Natural killer cell treated with Interleukin-12 subunit alpha and Interleukin-12 subunit beta and Interleukin-15 and Interleukin-18, amount 100 ng/mL, for 72 hours (primary cell): ENCODE measurements around the gene C1QA. TPM values are rescaled to one million over a fixed set of nuclear protein-coding genes. Genes with fewer than 3 reads are reported as not detected.

Experiments
- ATAC-seq, 2 donors: fragments of 150-1000 bp; cut with Tn5 transposase in 1 of 2; sonication (Bioruptor Pico), chemical (Tn5 transposase) in 1 of 2; 2 replicates each; pipeline ENCODE4 v1.10.0; 2021
- DNase-seq: peaks from one replicate; pipeline ENCODE4 v3.0.0; 2022; ENCODE audit warnings: low spot score
- H3K27ac Mint-ChIP-seq, 2 donors: 1 replicate in 1 of 2; 2 replicates in 1 of 2; pipeline ENCODE4 v1.8.0; 2022; ENCODE audit warnings: mixed read lengths in 2 of 2, mild to moderate bottlenecking in 1 of 2, moderate library complexity in 1 of 2
- H3K27me3 Mint-ChIP-seq, 2 donors: 1 replicate in 1 of 2; 2 replicates in 1 of 2; pipeline ENCODE4 v1.8.0; 2022; ENCODE audit warnings: mixed read lengths in 2 of 2
- H3K36me3 Mint-ChIP-seq: one replicate; pipeline ENCODE4 v1.8.0; 2022; ENCODE audit warnings: mixed read lengths
- H3K4me1 Mint-ChIP-seq, 2 donors: 1 replicate in 1 of 2; 2 replicates in 1 of 2; pipeline ENCODE4 v1.8.0; 2022; ENCODE audit warnings: low read depth in 2 of 2, mixed read lengths in 2 of 2, mild to moderate bottlenecking in 1 of 2
- H3K4me3 Mint-ChIP-seq: one replicate; pipeline ENCODE4 v1.8.0; 2022; ENCODE audit warnings: mixed read lengths
- H3K9me3 Mint-ChIP-seq: 2 replicates; pipeline ENCODE4 v1.8.0; 2022; ENCODE audit warnings: mixed read lengths
- total RNA-seq, 2 donors: library from RNA; stranded (reverse); gene quantifications; one replicate each; pipeline ENCODE4 v1.2.3, GENCODE V29; 2022

Gene C1QA
- total RNA-seq, 2 donors from 2014 or later: not detected

DNA sequence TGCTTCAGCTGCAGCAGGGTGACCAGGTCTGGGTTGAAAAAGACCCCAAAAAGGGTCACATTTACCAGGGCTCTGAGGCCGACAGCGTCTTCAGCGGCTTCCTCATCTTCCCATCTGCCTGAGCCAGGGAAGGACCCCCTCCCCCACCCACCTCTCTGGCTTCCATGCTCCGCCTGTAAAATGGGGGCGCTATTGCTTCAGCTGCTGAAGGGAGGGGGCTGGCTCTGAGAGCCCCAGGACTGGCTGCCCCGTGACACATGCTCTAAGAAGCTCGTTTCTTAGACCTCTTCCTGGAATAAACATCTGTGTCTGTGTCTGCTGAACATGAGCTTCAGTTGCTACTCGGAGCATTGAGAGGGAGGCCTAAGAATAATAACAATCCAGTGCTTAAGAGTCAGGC lies 2.9 kb downstream of the C1QA start:
- H3K27me3 Mint-ChIP-seq: peaks cover 7% of the 10 kb centered on the region in 2 donors
- ATAC-seq (no peak), DNase-seq (no peak)
- H3K27ac Mint-ChIP-seq: no peak overlapping the region
- H3K9me3 Mint-ChIP-seq: no peaks in the 10 kb centered on the region
- H3K36me3 Mint-ChIP-seq: no peaks in the 10 kb centered on the region
- no peak overlapping the region for H3K4me3 Mint-ChIP-seq
- no peaks in the 10 kb centered on the region for H3K4me1 Mint-ChIP-seq

DNA sequence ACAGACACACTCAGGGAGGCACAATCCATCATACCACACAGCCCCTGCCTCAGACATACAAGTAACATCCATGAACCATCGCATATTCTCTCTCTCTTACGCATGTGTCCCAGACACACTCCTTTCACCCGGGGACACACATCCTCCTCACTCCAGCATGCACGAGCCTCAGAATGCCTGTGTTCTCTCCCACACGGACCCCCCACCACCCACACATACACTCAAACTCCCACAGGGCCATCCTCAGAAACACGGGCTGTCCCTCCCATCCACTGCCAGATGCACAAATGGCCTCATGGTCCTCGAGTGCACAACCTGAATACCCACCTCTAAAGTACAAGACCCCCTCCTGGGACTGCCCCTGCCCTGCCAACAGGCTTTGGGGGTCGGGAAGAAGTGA lies 4.8 kb downstream of the C1QA start:
- Mint-ChIP-seq H3K27ac (no peak overlapping the region), H3K4me3 (no peak overlapping the region), H3K27me3 (peaks cover 8 to 14% of the 10 kb centered on the region in 2 donors), H3K36me3 (no peaks in the 10 kb centered on the region), H3K4me1 (no peaks in the 10 kb centered on the region), H3K9me3 (no peaks in the 10 kb centered on the region)
- ATAC-seq (no peak), DNase-seq (no peak)

DNA sequence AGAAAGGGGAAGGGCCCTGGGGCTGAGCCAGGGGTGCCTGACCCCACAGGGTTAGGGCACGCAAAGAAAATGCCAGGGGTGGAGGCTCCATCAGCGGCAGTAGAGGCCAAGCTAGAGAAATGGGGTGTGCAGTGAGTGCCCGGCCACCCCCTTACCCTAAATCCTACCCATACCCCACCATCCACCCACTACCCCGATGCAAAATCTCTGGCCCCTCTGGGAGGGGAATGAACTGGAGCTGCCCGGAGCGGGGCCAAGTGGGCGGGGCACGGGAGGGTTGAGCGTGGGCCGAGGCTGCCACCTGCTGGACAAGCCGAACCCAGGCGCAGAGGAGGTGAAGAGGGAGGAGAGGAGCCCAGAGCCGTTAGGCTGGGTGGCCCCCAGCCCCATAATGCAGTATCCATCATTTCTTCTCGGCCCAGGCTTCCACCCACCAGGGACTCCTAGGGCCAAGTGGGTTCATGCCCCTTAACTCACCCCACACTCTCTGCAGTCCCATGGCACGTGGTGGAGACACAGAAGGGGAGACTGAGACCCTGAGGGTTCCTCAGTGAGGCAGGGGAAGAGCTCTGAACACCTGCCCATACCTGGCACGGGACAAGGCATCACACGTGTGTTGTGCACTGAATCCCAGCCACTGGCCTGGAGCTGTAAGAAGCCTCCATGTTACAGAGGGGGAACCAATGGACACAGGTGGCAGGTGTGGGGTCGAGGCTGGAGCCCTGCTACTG lies 5.6 kb downstream of the C1QA start:
- peak; percentile 59 to 74 for ATAC-seq
- Mint-ChIP-seq H3K27ac (no peak overlapping the region), H3K9me3 (no peaks in the 10 kb centered on the region), H3K4me3 (no peak overlapping the region), H3K27me3 (peaks cover 5 to 11% of the 10 kb centered on the region in 2 donors), H3K36me3 (no peaks in the 10 kb centered on the region), H3K4me1 (no peaks in the 10 kb centered on the region)
- DNase-seq: peak; percentile 68

DNA sequence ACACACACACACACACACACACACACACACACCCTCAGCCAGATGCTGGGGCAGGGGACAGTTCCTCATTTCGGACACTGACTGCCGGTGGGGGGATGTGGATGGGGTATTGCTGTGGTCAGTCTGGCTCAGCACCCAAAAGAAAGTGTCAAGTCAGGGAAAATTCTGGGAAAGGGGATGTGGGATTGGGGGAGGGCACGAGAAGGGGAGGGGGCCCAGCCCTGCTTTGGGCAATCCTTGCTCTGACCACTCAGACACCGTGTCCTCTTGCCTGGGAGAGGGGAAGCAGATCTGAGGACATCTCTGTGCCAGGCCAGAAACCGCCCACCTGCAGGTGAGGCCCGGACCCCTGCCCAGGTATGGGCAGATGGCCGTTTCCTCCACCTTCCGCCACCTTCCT lies 7.0 kb downstream of the C1QA start, which contains the start of gene C1QC:
Gene C1QC (plus strand): TSS at position 253 of the 400 bp plus-strand sequence. CDS start 391 bp downstream, outside the sequence.
- H3K9me3 Mint-ChIP-seq: no peaks in the 10 kb centered on the region
- no peaks in the 10 kb centered on the region for H3K4me1 Mint-ChIP-seq
- peaks cover 8 to 9% of the 10 kb centered on the region in 2 donors for H3K27me3 Mint-ChIP-seq
- ATAC-seq (no peak), DNase-seq (no peak)
- H3K36me3 Mint-ChIP-seq: no peaks in the 10 kb centered on the region
- no peak within 1 kb of the TSS for H3K4me3 Mint-ChIP-seq
- H3K27ac Mint-ChIP-seq: no peak within 1 kb of the TSS

DNA sequence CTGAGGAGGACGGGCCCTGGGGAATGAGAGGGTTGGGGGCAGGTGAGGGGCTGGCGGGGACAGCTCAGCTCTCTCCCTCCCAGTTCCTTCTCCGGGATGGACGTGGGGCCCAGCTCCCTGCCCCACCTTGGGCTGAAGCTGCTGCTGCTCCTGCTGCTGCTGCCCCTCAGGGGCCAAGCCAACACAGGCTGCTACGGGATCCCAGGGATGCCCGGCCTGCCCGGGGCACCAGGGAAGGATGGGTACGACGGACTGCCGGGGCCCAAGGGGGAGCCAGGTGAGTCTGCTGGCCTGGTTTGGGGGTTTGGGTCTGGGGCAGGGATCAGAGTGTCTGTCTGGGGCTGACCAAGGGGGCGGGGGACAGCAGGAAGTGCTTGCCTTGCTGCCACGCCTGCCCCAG lies 7.5 kb downstream of the C1QA start:
- no peaks in the 10 kb centered on the region for H3K9me3 Mint-ChIP-seq
- ATAC-seq (peak in 1 of 2 donors; percentile 2), DNase-seq (no peak)
- no peaks in the 10 kb centered on the region for H3K4me1 Mint-ChIP-seq
- H3K4me3 Mint-ChIP-seq: no peak overlapping the region
- H3K36me3 Mint-ChIP-seq: no peaks in the 10 kb centered on the region
- H3K27me3 Mint-ChIP-seq: peaks cover 8 to 9% of the 10 kb centered on the region in 2 donors
- no peak overlapping the region for H3K27ac Mint-ChIP-seq

DNA sequence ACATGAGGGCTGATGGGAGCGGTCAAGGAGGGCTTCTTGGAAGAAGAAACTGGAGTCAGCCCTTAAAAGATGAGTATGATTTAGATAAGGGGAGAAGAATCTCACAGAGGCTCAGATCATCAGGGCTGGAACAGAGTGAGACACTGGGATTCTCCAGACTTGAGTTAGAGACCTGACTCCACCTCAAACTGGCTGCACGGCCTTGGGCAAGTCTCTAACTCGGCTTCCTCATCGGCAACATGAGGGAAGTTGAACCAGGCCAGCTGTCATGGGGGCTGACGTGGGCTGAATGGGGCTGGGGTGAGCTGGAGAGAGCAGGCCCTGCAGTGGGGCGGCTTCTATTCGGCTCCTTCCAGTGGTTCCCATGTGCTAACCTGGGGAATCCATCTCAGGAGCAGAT lies 9.5 kb downstream of the C1QA start:
- H3K4me1 Mint-ChIP-seq: peaks cover 0 to 2% of the 10 kb centered on the region in 2 donors
- ATAC-seq (no peak), DNase-seq (no peak)
- no peaks in the 10 kb centered on the region for H3K9me3 Mint-ChIP-seq
- H3K4me3 Mint-ChIP-seq: no peak overlapping the region
- peaks cover 8 to 13% of the 10 kb centered on the region in 2 donors for H3K27me3 Mint-ChIP-seq
- no peaks in the 10 kb centered on the region for H3K36me3 Mint-ChIP-seq
- H3K27ac Mint-ChIP-seq: no peak overlapping the region

DNA sequence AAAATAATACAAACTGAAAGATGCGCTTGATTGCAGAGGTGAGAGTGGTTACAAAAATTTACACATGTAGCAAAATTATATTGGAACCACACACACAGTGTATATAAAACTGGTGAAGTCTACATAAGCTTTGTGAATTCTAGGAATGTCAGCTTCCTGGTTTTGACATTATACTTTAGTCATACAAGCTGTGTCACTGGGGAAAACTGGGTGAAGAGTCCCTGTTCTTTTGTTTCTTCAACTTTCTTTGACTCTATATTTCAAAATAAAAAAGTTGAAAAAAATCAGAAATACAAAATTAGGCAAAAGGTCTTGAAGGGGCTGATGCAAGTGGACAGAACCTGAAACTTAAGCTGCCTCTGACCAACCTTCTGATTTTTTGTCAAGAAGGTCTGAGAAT lies 10.0 kb downstream of the C1QA start:
- Mint-ChIP-seq H3K4me1 (peaks cover 0 to 2% of the 10 kb centered on the region in 2 donors), H3K4me3 (no peak overlapping the region), H3K36me3 (no peaks in the 10 kb centered on the region), H3K27me3 (peaks cover 8 to 13% of the 10 kb centered on the region in 2 donors), H3K9me3 (no peaks in the 10 kb centered on the region), H3K27ac (no peak overlapping the region)
- DNase-seq (no peak), ATAC-seq (no peak)

DNA sequence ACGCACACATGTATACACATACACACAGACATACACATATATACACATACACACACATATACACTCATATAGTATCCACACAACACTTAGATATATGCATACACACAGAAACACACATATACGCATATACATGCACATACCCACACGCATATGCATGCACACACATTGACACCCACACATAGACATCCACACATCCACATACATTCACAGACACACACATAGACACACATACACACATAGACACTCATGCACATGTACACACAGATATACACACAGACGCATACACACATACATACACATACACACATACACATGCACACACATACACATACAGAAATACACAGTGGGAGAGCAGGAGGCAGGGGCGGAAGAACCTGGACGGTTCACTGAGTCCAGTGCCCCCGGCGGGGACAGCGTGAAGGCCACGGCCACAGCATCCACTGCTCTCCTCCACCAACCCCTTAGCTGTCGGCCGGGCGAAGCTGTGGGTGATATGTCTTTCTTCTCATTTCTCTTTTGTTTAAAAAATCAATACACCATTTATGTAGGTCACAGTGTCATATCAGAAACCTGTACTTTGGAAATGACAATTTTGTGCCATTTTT lies 13.8 kb downstream of the C1QA start:
- H3K9me3 Mint-ChIP-seq: no peaks in the 10 kb centered on the region
- no peak overlapping the region for H3K4me3 Mint-ChIP-seq
- peaks cover 0 to 2% of the 10 kb centered on the region in 2 donors for H3K4me1 Mint-ChIP-seq
- DNase-seq: no peak
- no peaks in the 10 kb centered on the region for H3K36me3 Mint-ChIP-seq
- no peak overlapping the region for H3K27ac Mint-ChIP-seq
- peaks cover 13% of the 10 kb centered on the region in 2 donors for H3K27me3 Mint-ChIP-seq
- ATAC-seq: no peak

DNA sequence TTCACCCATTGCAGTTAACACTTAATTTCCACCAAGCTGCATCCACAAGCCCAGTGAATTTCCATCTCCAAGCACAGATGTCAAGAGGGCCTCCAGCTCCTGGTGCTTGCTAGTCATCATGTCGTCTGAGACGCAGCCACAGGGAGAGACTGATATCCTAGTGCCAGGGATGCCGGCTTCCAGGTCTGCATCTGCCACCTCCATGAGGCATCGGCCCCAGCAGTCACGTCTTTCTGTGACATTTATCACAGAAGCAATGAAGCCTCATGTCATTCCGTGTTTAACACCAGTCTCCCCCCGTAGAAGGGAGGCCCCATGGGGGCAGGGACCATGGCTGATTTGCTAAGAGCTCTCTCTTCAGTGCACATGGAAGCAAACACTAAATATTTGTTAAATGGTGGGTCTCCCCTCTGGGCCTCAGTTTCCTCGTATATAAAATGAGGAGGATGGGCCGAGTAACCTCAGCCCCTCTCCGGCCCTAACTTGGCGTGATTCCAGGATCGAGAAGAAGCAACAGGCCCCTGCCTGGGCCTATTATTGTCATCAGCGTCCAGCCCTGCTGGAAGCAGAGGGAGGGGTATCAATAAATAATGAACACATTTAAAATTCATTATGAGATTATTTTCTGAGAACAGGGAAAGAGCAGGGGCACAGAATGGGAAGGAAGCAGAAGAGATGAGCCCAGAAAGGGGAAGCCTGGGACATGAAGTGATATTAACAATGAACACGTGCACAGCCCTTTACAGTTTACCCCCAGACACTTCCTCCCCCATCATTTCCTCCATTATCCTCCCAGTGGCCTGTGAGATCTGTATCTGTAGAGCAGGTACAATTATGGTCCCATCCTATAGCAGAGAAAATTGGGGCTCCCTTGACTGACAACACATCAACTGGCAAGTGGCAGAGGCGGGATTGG lies 15.8 kb downstream of the C1QA start:
- Mint-ChIP-seq H3K4me3 (no peak overlapping the region), H3K27ac (no peak overlapping the region), H3K9me3 (no peaks in the 10 kb centered on the region), H3K36me3 (no peaks in the 10 kb centered on the region), H3K27me3 (peaks cover 14 to 16% of the 10 kb centered on the region in 2 donors), H3K4me1 (peaks cover 0 to 2% of the 10 kb centered on the region in 2 donors)
- ATAC-seq (no peak), DNase-seq (no peak)

DNA sequence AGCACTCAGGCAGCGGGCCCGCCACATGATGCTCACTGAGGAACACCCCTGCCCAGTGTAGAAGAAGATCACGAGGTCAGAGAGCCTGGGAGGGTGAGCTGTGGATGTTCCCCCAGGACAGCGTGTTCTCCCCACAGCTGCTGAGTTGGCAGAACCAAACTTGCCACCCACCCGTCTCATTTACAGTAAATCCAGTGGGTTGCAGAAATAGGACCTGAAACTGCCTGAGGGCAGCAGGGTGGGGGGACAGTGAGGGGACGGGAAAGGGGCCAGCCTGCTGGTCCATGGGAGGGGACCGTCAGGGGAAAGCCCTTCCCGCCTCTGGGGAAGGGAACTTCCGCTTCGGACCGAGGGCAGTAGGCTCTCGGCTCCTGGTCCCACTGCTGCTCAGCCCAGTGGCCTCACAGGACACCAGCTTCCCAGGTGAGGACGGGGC lies 16.5 kb downstream of the C1QA start, which contains the start of gene C1QB:
Gene C1QB (plus strand): TSS at position 356 of the 436 bp plus-strand sequence. CDS start 6,227 bp downstream, outside the sequence.
- H3K27ac Mint-ChIP-seq: no peak within 1 kb of the TSS
- H3K36me3 Mint-ChIP-seq: no peaks in the 10 kb centered on the region
- H3K27me3 Mint-ChIP-seq: peaks cover 14 to 16% of the 10 kb centered on the region in 2 donors
- ATAC-seq (no peak), DNase-seq (no peak)
- peaks cover 0 to 2% of the 10 kb centered on the region in 2 donors for H3K4me1 Mint-ChIP-seq
- H3K4me3 Mint-ChIP-seq: no peak within 1 kb of the TSS
- no peaks in the 10 kb centered on the region for H3K9me3 Mint-ChIP-seq

DNA sequence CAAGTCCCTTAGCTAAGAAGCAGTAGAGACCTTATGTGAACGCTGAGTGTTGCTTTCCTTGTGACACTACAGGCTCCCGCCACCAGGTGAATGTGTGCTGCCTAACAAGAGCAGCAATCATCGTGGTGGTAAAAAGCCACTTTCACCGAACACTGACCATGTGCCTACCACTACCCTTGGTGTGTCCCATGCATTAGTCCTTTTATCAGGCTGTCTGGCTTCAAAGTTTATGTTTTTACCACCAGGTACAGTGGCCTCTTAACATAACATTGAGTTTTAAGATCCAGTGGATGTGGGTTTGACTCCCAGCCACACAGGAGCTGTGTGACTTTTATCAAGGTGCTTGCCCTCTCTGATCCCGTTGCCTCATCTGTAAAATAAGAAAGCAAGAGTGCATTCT lies 18.3 kb downstream of the C1QA start:
- no peaks in the 10 kb centered on the region for H3K4me1 Mint-ChIP-seq
- no peaks in the 10 kb centered on the region for H3K9me3 Mint-ChIP-seq

DNA sequence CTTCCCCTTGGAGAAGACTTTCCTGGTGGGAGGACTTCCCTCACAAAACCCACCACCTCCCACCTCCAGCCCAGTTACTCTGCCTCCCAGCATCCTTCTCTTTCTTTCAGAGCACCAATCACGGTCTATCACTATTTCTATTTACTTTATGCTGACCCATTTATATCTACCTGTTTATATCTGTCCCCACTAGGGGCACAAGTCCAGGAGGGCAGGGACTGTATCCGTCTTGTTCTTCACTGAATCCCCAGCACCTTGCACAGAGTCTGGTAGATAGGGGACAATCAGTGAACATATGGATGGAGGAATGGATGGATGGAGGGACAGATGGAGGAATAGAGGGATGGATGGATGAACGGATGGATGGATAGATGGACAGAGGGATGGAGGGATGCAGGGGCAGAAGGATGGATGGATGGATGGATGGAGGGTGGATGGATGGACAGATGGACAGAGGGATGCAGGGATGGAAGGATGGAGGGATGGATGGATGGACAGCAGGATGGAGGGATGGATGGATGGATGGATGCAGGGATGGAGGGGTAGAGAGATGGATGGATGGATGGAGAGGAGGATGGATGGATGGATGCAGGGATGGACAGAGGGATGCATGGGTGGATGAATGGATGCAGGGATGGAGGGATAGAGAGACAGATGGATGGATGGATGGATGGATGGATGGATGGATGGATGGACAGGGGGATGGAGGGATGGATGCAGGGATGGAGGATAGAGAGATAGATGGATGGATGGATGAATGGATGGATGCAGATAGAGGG lies 22.1 kb downstream of the C1QA start:
- H3K27me3 Mint-ChIP-seq: peaks cover 15 to 29% of the 10 kb centered on the region in 2 donors
- no peak overlapping the region for H3K4me3 Mint-ChIP-seq
- ATAC-seq (no peak), DNase-seq (no peak)
- no peak overlapping the region for H3K27ac Mint-ChIP-seq
- no peaks in the 10 kb centered on the region for H3K4me1 Mint-ChIP-seq
- no peaks in the 10 kb centered on the region for H3K9me3 Mint-ChIP-seq
- no peaks in the 10 kb centered on the region for H3K36me3 Mint-ChIP-seq

More for the DNA sequence above, 18.3 kb downstream of the C1QA start:
- H3K27me3 Mint-ChIP-seq: peaks cover 13 to 28% of the 10 kb centered on the region in 2 donors
- DNase-seq (no peak), ATAC-seq (no peak)
- H3K4me3 Mint-ChIP-seq: no peak overlapping the region
- H3K27ac Mint-ChIP-seq: no peak overlapping the region
- no peaks in the 10 kb centered on the region for H3K36me3 Mint-ChIP-seq

DNA sequence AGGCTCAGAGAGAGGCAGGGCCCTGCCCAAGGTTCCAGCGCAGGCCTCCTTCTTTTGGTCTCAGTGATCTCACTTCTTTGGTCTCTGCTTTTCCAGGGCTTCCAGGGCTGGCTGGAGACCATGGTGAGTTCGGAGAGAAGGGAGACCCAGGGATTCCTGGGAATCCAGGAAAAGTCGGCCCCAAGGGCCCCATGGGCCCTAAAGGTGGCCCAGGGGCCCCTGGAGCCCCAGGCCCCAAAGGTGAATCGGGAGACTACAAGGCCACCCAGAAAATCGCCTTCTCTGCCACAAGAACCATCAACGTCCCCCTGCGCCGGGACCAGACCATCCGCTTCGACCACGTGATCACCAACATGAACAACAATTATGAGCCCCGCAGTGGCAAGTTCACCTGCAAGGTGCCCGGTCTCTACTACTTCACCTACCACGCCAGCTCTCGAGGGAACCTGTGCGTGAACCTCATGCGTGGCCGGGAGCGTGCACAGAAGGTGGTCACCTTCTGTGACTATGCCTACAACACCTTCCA lies 24.4 kb downstream of the C1QA start:
- peaks cover 17 to 40% of the 10 kb centered on the region in 2 donors for H3K27me3 Mint-ChIP-seq
- H3K27ac Mint-ChIP-seq: no peak overlapping the region
- H3K4me3 Mint-ChIP-seq: no peak overlapping the region
- H3K4me1 Mint-ChIP-seq: no peaks in the 10 kb centered on the region
- H3K36me3 Mint-ChIP-seq: no peaks in the 10 kb centered on the region
- ATAC-seq: no peak
- no peaks in the 10 kb centered on the region for H3K9me3 Mint-ChIP-seq
- no peak for DNase-seq
